NCI-H526 (cell line): ENCODE data around the gene C12orf57.
A peak's percentile ranks its signal among the peaks of the same experiment; 100 is the strongest.

Source experiments
- DNase-seq, 2 experiments: peaks; one replicate each; lab custom pipeline; 2025; lab: John Stamatoyannopoulos, UW

Gene C12orf57

DNA sequence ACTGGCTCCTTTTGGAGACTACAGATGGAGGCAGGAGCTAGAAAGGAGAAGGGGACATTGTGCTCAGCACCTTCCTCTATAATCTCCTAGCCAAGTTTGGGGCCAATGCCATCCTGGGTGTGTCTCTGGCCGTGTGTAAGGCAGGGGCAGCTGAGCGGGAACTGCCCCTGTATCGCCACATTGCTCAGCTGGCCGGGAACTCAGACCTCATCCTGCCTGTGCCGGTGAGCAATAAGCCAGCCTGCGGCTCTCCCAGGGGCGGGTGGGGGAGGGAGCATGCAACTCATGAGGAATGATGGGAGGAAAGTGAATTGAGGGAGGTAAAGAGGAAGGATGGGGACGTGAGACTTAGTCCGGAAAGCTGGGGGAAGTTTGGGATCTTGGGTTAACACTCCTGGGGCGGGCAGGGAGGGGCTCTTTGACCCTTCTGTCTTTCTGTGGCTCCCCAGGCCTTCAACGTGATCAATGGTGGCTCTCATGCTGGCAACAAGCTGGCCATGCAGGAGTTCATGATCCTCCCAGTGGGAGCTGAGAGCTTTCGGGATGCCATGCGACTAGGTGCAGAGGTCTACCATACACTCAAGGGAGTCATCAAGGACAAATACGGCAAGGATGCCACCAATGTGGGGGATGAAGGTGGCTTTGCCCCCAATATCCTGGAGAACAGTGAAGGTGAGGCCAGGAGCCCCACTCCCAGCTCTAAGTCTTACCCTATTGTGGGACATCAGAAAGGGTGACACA, 26.2 kb upstream of the C12orf57 start:
- no peak for DNase-seq

- DNase-seq, result no peak
Measured at GRCh38 chr12:6919588-6919987, 24.2 kb upstream of the C12orf57 start.

GRCh38 chr12:6921539-6921938, 22.3 kb upstream of the C12orf57 start:
- no peak for DNase-seq

GRCh38 chr12:6921996-6922946, 21.6 kb upstream of the C12orf57 start:
- no peak for DNase-seq

DNA sequence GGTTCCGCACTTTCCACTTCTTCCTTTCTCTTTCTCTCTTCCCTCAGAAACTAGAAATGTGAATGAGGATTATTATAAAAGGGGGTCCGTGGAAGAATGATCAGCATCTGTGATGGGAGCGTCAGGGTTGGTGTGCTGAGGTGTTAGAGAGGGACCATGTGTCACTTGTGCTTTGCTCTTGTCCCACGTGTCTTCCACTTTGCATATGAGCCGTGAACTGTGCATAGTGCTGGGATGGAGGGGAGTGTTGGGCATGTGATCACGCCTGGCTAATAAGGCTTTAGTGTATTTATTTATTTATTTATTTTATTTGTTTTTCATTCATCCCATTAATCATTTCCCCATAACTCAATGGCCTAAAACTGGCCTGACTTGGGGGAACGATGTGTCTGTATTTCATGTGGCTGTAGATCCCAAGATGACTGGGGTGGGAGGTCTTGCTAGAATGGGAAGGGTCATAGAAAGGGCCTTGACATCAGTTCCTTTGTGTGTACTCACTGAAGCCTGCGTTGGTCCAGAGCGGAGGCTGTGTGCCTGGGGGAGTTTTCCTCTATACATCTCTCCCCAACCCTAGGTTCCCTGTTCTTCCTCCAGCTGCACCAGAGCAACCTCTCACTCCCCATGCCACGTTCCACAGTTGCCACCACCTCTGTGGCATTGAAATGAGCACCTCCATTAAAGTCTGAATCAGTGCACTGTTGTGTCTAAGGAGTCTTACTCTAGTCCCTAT, 20.7 kb upstream of the C12orf57 start:
- DNase-seq, result peak in 1 of 2 experiments; percentile 36

DNA sequence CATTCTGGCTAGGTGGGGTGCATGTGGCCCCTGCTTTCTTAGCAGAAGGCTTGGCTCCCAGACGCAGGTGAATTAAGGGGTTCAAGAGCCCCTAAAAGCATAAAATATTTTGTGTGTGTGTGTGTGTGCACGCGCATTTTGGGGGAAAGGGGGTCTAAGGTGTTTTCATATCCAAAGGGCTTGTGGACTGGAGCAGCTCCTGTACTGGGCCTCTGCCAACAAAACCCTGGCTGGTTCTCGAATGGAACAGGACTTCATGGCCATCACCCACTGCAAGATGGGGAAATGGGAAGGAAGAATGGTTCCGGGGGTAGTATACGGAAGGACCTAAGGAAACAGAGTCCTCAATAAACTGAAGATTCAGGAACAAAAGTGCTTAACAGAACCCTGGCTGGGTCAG, 20.0 kb upstream of the C12orf57 start:
- no peak for DNase-seq

DNA sequence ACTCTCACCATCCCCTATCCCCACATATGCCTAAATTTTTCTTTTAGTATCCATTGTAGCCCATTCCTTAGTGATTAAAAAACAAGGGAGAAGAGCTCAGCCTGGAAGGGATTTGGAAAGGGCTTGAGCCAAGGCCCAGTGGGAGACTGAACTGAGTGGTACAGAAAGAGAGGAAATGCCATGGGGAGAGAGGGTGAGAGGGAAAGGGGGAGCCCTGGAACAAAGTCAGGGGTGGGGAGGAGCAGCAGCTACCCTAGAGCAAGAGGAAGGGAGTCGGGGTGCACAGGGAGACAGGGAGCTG, 18.6 kb upstream of the C12orf57 start:
- DNase-seq, result no peak

DNA sequence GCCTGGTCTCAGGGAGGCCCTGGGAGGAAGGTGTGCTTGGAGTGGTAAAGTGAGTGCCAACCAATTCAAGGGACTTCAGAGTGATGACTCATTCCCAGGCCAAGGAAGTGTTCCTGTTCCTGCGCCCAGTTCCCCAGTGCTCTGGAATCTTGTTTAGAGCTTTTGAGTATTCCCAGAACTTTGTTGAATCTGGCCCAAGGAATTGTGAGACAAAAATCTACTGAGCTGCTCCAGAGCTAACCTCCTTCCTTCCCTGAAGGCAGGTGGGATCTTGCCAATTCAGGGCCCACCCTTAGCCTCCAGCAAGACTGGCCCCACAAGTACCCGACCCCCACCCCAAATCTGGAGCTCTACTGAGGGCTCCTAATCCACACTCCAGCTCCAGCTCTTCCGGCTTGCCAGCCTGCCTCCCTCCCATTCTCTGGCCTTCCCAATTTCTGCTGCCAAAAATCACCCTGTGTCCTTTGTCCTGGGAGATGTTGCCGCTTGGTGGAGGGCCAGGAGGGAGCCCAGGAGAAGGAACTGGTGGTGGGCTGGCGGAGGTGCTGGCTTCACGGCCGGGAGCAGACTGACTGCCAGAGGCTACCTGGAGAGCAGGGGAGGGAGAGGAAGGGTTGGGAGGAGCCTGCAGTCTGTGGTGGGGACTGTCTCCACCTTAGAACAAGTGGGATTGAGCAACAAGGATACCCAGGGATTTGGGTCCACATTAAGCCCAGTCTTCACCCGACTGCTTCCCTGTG, 18.1 kb upstream of the C12orf57 start:
- DNase-seq, result peak in 1 of 2 experiments; percentile 32

DNA sequence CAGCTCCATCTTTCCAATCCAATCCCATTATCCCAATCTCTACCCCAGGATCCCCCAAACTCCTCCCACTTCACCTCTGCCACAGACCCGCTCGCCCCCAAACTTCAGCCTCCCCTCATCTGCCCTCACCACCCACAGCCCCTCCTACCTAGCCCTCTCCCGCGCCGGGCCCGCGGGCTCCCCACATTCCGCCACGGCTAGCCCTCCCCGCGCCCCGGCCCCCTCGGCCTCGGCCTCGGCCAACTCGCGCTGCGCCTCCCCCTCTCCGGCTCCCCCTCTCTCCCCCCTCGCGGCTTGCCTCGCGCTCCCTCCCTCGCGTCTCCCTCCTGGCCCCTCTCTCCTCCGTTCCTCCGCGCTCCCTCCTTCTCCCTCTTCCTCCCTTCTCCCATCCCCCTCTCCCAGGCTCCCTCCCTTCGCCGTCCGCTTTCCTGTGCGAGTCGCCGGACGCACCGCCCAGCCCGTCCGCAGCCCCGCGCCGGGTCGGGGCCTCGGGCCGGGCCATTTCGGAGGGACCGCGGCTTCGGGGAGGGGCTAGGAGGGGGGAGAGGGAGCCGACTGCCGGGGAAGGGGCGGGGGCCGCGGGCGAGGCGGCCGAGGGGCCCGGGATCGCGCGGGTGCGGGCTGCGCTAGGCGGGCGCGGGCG, 16.3 kb upstream of the C12orf57 start, which contains the start of gene ATN1:
Gene ATN1, plus strand, starts transcription at position 581 of the 643 bp plus-strand sequence. CDS start 6,043 bp downstream, outside the sequence.
- DNase-seq, result peak; percentile 52 to 82

- DNase-seq, result no peak
Measured at GRCh38 chr12:6928022-6928702, 15.7 kb upstream of the C12orf57 start.

DNA sequence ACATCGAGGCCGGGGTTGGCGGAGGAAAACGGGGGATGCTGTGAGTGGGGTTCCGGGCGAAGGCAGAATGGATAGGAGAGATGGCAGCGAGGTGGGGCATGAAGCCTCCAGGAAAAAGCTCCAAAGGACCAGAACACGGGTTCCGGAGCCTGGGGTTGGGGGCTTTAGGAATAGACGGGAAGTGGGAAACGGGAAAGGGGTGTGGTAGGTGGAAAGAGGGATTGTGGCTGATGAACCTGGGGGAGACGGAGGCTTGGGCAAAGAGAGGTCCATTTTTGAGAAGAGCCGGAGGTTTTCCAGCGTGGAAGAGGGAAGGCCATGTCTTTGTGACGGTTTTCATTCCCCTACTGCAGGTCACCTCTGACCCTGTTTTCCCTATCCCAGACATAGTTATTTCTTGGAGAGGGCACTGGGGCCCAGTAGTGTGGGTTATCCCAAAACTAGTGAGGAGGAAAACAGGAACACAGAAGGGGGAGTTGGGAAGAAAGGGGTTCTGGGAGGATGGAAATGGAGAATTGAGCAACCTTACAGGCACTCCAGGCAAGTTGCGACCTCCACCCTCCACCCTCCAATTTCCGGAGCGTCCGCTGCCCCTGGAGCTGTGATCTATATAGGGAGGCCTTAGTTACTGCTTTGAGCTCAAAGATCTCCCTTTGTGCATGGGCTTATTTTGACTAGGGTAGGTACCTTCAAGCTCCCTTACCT, 15.0 kb upstream of the C12orf57 start:
- peak in 1 of 2 experiments; percentile 29 for DNase-seq

- DNase-seq, result no peak
Measured at GRCh38 chr12:6929466-6930452, 14.1 kb upstream of the C12orf57 start.

DNA sequence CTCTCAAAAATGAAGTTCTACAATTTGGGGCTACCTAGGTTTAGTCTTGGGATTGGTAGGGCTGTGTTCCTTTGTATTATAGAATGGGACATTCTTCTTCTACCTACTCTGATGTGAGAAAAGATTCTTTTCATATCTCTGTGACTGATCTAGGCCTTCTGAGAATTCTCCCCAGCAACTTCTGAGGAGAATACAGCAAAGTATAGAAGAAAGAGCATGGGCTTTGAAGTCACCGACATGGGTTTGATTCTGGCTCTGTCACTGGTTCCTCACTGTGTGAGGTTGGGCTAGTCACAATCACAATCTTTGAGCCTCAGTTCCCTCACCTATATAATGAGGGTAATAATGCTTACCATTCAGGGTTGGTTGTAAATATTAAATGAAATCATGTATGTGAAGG, 11.1 kb upstream of the C12orf57 start:
- DNase-seq, result no peak

- DNase-seq, result no peak
Measured at GRCh38 chr12:6934110-6934509, 9.7 kb upstream of the C12orf57 start.

GRCh38 chr12:6935371-6936193, 8.2 kb upstream of the C12orf57 start:
- no peak for DNase-seq

GRCh38 chr12:6936194-6936635, 7.6 kb upstream of the C12orf57 start:
- DNase-seq, result no peak

- peak in 1 of 2 experiments; percentile 66 for DNase-seq
Measured at GRCh38 chr12:6936636-6937480, 7.0 kb upstream of the C12orf57 start.
